HCT116 (cell line): ENCODE data around the gene EHD3. TPM values are rescaled to one million over a fixed set of nuclear protein-coding genes. Genes with fewer than 3 reads are reported as not detected.

Experiments
- ATAC-seq: fragments of 200-7000 bp; cut with Tn5 transposase; 2 replicates; pipeline ENCODE4 v1.9.1; 2020; ENCODE audit warnings: mild to moderate bottlenecking, moderate library complexity
- BruUV-seq: library from RNA; stranded (reverse); fragments of 400-500 nt; replicated peaks from 2 replicates; lab custom pipeline; 2021; lab: Mats Ljungman, UMichigan
- CTCF ChIA-PET: fragments of 300-600 bp; sonication (Branson Sonifier 250); formaldehyde crosslinking; loops from one replicate; lab custom pipeline; 2021; ENCODE audit warnings: antibody characterized with exemption; lab: Charles Lee
- POLR2A ChIA-PET: fragments of 300-600, 350-600 bp; sonication (Branson Sonifier 250); formaldehyde crosslinking; loops from one replicate; lab custom pipeline; 2021; ENCODE audit warnings: antibody characterized with exemption; lab: Charles Lee
- RAD21 ChIA-PET, 2 experiments: fragments of 300-600 bp; sonication (Branson Sonifier 250); formaldehyde crosslinking; loops; one replicate each; lab custom pipeline; 2023; ENCODE audit warnings: low total read pairs in 2 of 2; ENCODE audit not compliant: uncharacterized antibody in 2 of 2, unreplicated experiment in 2 of 2, low non-redundant PET in 1 of 2; lab: Charles Lee
- DNase-seq: peaks from one replicate; pipeline ENCODE4 v3.0.0-alpha.2; 2010; ENCODE audit warnings: low read depth, low spot score
- H2AFZ ChIP-seq: fragments of 200-600 bp; shearing (Covaris generic), sonication (generic); 2 replicates; pipeline ENCODE4 v1.6.1; 2017; ENCODE audit warnings: low read depth, mixed run types, mixed read lengths, antibody characterized with exemption, low read length; ENCODE audit not compliant: poor library complexity, severe bottlenecking
- H3K27ac ChIP-seq: 2 replicates; pipeline ENCODE4 v1.5.1; 2012; ENCODE audit warnings: low read depth, low read length
- H3K27me3 ChIP-seq: fragments of 200-600 bp; sonication (generic); 2 replicates; pipeline ENCODE4 v1.6.1; 2016; ENCODE audit warnings: mixed run types, low read length, mixed read lengths; ENCODE audit not compliant: insufficient read depth
- H3K36me3 ChIP-seq, 2 experiments: fragments of 200-500 bp in 1 of 2; fragments of 200-600 bp in 1 of 2; sonication (Bioruptor generic) in 1 of 2; sonication (generic) in 1 of 2; 2 replicates each; pipeline versions ENCODE4 v1.5.1 to v1.6.1; 2014 to 2016; ENCODE audit warnings: low read length in 2 of 2, inconsistent platforms in 1 of 2, mixed read lengths in 1 of 2, mixed run types in 1 of 2; ENCODE audit not compliant: insufficient read depth in 2 of 2, control insufficient read depth in 1 of 2
- H3K4me1 ChIP-seq, 2 experiments: fragments of 200-600 bp in 1 of 2; sonication (generic) in 1 of 2; 2 replicates each; pipeline versions ENCODE4 v1.5.1 to v1.6.1; 2012 to 2017; ENCODE audit warnings: low read length in 2 of 2, inconsistent platforms in 1 of 2, mild to moderate bottlenecking in 1 of 2, mixed read lengths in 1 of 2, mixed run types in 1 of 2, moderate library complexity in 1 of 2; ENCODE audit not compliant: insufficient read depth in 2 of 2, control insufficient read depth in 1 of 2
- H3K4me2 ChIP-seq: fragments of 200-600 bp; sonication (generic); 2 replicates; pipeline ENCODE4 v1.6.1; 2017; ENCODE audit warnings: mixed run types, low read length, mixed read lengths
- H3K4me3 ChIP-seq, 2 experiments: fragments of 200-600 bp in 1 of 2; sonication (generic) in 1 of 2; replicated peaks in 1 of 2; 2 replicates each; pipeline ENCODE4 v1.5.1; 2011 to 2016; ENCODE audit warnings: low read length in 2 of 2, control low read depth in 1 of 2, low read depth in 1 of 2, mild to moderate bottlenecking in 1 of 2, mixed read lengths in 1 of 2, mixed run types in 1 of 2
- H3K79me2 ChIP-seq: fragments of 200-600 bp; sonication (generic); 2 replicates; pipeline ENCODE4 v1.6.1; 2017; ENCODE audit warnings: mild to moderate bottlenecking, mixed run types, low read length, moderate library complexity, mixed read lengths; ENCODE audit not compliant: insufficient read depth
- H3K9ac ChIP-seq: fragments of 200-600 bp; sonication (generic); 2 replicates; pipeline ENCODE4 v1.6.1; 2016; ENCODE audit warnings: low read length, mixed read lengths
- H3K9me2 ChIP-seq: fragments of 200-600 bp; sonication (generic), shearing (Covaris generic); 2 replicates; pipeline ENCODE4 v1.6.1; 2017; ENCODE audit warnings: mixed run types, mild to moderate bottlenecking, moderate library complexity; ENCODE audit not compliant: insufficient read depth
- H3K9me3 ChIP-seq, 2 experiments: fragments of 200-500 bp in 1 of 2; fragments of 200-600 bp in 1 of 2; sonication (Bioruptor generic) in 1 of 2; sonication (generic) in 1 of 2; 2 replicates each; pipeline ENCODE4 v1.6.1; 2014 to 2017; ENCODE audit warnings: low read length in 2 of 2, mixed read lengths in 2 of 2, inconsistent platforms in 1 of 2, low read depth in 1 of 2, mild to moderate bottlenecking in 1 of 2, mixed run types in 1 of 2, moderate library complexity in 1 of 2; ENCODE audit not compliant: control insufficient read depth in 1 of 2, insufficient read depth in 1 of 2
- H4K20me1 ChIP-seq: fragments of 200-600 bp; sonication (generic), shearing (Covaris generic); 2 replicates; pipeline ENCODE4 v1.6.1; 2017; ENCODE audit warnings: mixed run types, mild to moderate bottlenecking, moderate library complexity; ENCODE audit not compliant: insufficient read depth
- ATF3 ChIP-seq: IDR thresholded peaks from 2 replicates; pipeline ENCODE4 v1.6.1; 2012
- CEBPB ChIP-seq: IDR thresholded peaks from 2 replicates; pipeline ENCODE4 v1.6.1; 2012; ENCODE audit warnings: low read depth
- CTCF ChIP-seq, 3 experiments: fragments of 200-600 bp in 1 of 3; sonication (generic) in 1 of 3; IDR thresholded peaks in 2 of 3; conservative IDR thresholded peaks in 1 of 3; 2 replicates each; pipeline ENCODE4 v1.5.1; 2012 to 2017; ENCODE audit warnings: low read depth in 2 of 3, low read length in 2 of 3, antibody characterized with exemption in 1 of 3, borderline replicate concordance in 1 of 3, control low read depth in 1 of 3, mild to moderate bottlenecking in 1 of 3, mixed read lengths in 1 of 3, mixed run types in 1 of 3, moderate library complexity in 1 of 3; ENCODE audit not compliant: insufficient read depth in 1 of 3
- EGR1 ChIP-seq: IDR thresholded peaks from 2 replicates; pipeline ENCODE4 v1.6.1; 2012; ENCODE audit warnings: low read depth
- EZH2 ChIP-seq: fragments of 200-600 bp; sonication (generic); IDR thresholded peaks from 2 replicates; pipeline ENCODE4 v1.6.1; 2017; ENCODE audit warnings: antibody characterized with exemption, mixed run types
- FOSL1 ChIP-seq: IDR thresholded peaks from 2 replicates; pipeline ENCODE4 v1.6.1; 2012; ENCODE audit warnings: low read depth
- JUND ChIP-seq: IDR thresholded peaks from 2 replicates; pipeline ENCODE4 v1.6.1; 2012
- POLR2A ChIP-seq: IDR thresholded peaks from 2 replicates; pipeline ENCODE4 v1.7.0; 2011; ENCODE audit warnings: borderline replicate concordance; ENCODE audit not compliant: insufficient read depth, insufficient read length; ENCODE audit errors: extremely low read depth
- RAD21 ChIP-seq: IDR thresholded peaks from 2 replicates; pipeline ENCODE4 v1.6.1; 2012; ENCODE audit warnings: low read depth, mild to moderate bottlenecking
- SP1 ChIP-seq: IDR thresholded peaks from 2 replicates; pipeline ENCODE4 v1.6.1; 2012; ENCODE audit warnings: low read depth
- SRF ChIP-seq: IDR thresholded peaks from 2 replicates; pipeline ENCODE4 v1.6.1; 2012; ENCODE audit warnings: low read depth
- ZFX ChIP-seq: fragments of 450-650 bp; IDR thresholded peaks from 2 replicates; pipeline ENCODE4 v1.6.1; 2017
- intact Hi-C: fragments of 100-400 bp; cut with micrococcal nuclease; formaldehyde crosslinking; loops from 2 replicates; pipeline ENCODE4 v1.10.0; 2022
- total RNA-seq: library from RNA; stranded (reverse); gene quantifications from one replicate; pipeline ENCODE4 v1.2.1, GENCODE V29; 2021; ENCODE audit not compliant: unreplicated experiment

EHD3 gene
- total RNA-seq, 1 experiment from 2014 or later = not detected

DNA sequence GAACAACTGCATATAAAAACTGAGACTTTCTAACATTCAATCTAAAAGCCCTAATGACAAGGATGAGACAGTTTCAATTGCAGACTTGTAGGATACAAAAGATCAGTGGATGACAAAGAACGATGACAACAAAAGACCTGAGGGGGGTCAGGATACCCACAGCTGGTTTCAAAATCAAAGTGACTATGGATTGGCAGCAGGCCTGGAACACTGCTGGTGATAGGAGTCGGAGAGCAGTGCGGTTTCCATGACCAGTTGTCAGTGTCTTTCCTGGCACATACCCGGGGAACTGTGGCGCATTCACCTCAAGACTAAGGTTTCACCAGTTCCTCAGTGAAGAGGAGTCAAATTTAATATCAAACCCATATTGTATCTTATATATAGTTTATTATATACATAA lies 42.0 kb downstream of the EHD3 start:
- DNase-seq (no peak), ATAC-seq (no peak)
- no peaks in the 10 kb centered on the region for H3K36me3 ChIP-seq
- ChIA-PET POLR2A (no interaction called here), CTCF (no interaction called here), RAD21 (no interaction called here)
- H3K4me1 ChIP-seq = no peaks in the 10 kb centered on the region
- no TSS peak for BruUV-seq
- no peak overlapping the region for H3K9ac ChIP-seq
- H2AFZ ChIP-seq = no peak overlapping the region
- H3K9me3 ChIP-seq = no peaks in the 10 kb centered on the region
- H3K79me2 ChIP-seq = no peaks in the 10 kb centered on the region
- peaks cover 7% of the 10 kb centered on the region; the same call in 1 of the 2 replicates for H3K27me3 ChIP-seq
- H3K4me3 ChIP-seq = no peak overlapping the region
- no peaks in the 10 kb centered on the region for H3K9me2 ChIP-seq
- TF ChIP-seq FOSL1 = no peak
- no peak for TF ChIP-seq POLR2A
- TF ChIP-seq SRF = no peak
- TF ChIP-seq RAD21 = no peak
- TF ChIP-seq CEBPB = no peak
- TF ChIP-seq EZH2 = no peak
- no peak for TF ChIP-seq JUND
- no peak for TF ChIP-seq ZFX
- TF ChIP-seq EGR1 = no peak
- no peaks in the 10 kb centered on the region; the same call in 1 of the 2 replicates for H4K20me1 ChIP-seq
- no peak overlapping the region for H3K27ac ChIP-seq
- intact Hi-C loops = no loop called here
- no peak overlapping the region for H3K4me2 ChIP-seq

DNA sequence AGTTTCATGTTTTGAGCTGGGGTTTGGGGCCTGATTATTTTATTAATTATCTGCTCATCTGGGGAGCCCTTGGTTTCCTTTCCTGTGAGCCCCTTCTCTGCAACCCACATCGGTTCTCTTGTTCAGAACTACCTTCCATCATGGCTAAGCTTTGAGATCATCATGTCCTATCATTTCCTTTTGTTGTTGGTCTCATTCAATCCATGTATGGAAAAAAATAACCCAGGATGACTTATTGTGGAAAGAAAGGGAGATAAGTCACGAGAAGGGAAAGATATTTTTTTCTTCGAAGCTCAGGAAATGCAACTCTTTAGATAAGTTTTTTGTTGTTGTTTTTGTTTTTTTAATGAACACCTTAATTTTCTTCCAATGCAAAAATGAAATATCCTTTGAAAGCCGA lies 43.7 kb downstream of the EHD3 start:
- ATAC-seq = no peak
- RAD21 ChIA-PET = no interaction called here

More for the DNA sequence above, 43.7 kb downstream of the EHD3 start:
- Histone ChIP-seq H2AFZ (no peak overlapping the region), H3K9me2 (no peaks in the 10 kb centered on the region), H3K27ac (no peak overlapping the region), H3K4me1 (peaks cover 0 to 2% of the 10 kb centered on the region in 2 experiments; a peak in 1 of 4 replicates), H3K9me3 (no peaks in the 10 kb centered on the region), H4K20me1 (no peaks in the 10 kb centered on the region; the same call in 1 of the 2 replicates), H3K27me3 (peaks cover 6% of the 10 kb centered on the region; the same call in 1 of the 2 replicates), H3K4me3 (no peak overlapping the region), H3K4me2 (no peak overlapping the region), H3K36me3 (no peaks in the 10 kb centered on the region), H3K79me2 (no peaks in the 10 kb centered on the region), H3K9ac (no peak overlapping the region)
- intact Hi-C loops = no loop called here
- no TSS peak for BruUV-seq
- no peak for TF ChIP-seq CTCF (IDR thresholded peaks at IDR 0.05 in 2 of 3, conservative IDR thresholded peaks at IDR 0.05 in 1 of 3; ENCODE audit: borderline replicate concordance in 1 of 3, insufficient read depth in 1 of 3, low read depth in 2 of 3, low read length in 2 of 3)
- TF ChIP-seq EZH2 = no peak
- no peak for TF ChIP-seq EGR1
- TF ChIP-seq SP1 = no peak
- TF ChIP-seq ATF3 = no peak
- no peak for TF ChIP-seq CEBPB
- TF ChIP-seq FOSL1 = no peak
- POLR2A ChIA-PET = no interaction called here
- DNase-seq = no peak
- CTCF ChIA-PET = no interaction called here
